Stimulated activated naive CD4-positive, alpha-beta T cell (primary cell): ENCODE data around the gene BTBD9.
"Not testable (repeated sequence)": the region's sequence is repeated elsewhere in the genome, so short reads cannot be mapped to it uniquely, and the experiment has no call there.

ENCODE experiments used
- DNase-seq, 6 experiments: peaks; one replicate each; lab custom pipeline; 2025; lab: John Stamatoyannopoulos, UW

The BTBD9 gene

DNA sequence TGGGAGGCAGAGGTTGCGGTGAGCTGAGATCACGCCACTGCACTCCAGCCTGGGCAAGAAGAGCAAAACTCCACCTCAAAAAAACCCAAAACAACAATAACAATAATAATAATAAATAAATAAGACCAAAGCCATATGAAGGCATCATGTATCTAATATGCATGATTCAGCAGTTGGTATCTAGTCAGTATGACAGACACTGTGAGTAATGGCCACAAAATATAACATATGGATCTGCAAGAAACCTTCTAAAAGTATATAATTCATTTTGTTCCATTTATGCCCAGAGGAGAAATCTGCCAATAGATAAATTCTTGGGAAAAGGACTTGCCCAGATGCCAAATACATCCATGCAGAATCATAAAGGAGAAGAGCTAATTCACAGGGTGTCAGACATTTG, 252.3 kb downstream of the BTBD9 start:
- DNase-seq = no peak

DNA sequence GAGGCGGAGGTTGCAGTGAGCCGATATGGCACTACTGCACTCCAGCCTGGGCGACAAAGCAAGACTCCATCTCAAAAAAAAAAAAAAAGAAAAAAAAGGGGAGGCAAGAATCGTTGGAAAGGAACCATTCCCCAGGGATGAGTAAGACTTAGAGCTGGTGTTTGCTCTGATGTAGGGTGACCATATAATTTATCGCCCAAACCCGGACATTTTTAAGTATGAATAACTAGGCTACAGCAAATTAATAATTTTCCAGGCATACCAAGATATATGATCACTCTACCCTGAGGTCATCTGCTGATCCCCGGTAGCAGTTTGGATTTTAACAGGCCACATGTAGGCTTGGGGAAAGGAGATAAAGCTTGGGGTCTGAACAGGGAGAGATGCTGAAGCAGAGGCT, 260.9 kb downstream of the BTBD9 start:
- no peak for DNase-seq

DNA sequence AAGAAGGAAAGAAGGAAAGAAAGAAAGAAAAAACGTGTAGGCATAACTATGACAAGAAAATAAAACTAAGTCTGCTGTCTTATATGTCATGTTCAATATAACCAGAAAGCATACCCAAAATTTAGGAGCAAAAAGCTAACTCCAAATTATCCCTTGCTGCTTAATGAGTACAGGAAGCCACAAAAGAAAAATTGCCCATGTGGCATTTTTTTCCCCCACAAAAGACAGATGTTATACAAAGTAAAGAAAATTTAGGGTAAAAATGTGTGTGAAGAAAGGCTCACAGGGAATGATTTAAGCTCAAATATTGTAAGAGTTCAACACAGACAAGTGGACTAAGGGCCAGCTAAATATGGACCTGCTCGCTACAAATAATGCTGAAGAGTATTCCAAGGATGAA, 263.8 kb downstream of the BTBD9 start:
- no peak for DNase-seq

GRCh38 chr6:38375341-38375740, 264.4 kb downstream of the BTBD9 start:
- no peak for DNase-seq

GRCh38 chr6:38371881-38372280, 267.8 kb downstream of the BTBD9 start:
- DNase-seq = no peak

- DNase-seq = no peak
These were observed 268.8 kb downstream of the BTBD9 start for GRCh38 chr6:38370653-38371601.

GRCh38 chr6:38367231-38367630, 272.5 kb downstream of the BTBD9 start:
- no peak for DNase-seq

DNA sequence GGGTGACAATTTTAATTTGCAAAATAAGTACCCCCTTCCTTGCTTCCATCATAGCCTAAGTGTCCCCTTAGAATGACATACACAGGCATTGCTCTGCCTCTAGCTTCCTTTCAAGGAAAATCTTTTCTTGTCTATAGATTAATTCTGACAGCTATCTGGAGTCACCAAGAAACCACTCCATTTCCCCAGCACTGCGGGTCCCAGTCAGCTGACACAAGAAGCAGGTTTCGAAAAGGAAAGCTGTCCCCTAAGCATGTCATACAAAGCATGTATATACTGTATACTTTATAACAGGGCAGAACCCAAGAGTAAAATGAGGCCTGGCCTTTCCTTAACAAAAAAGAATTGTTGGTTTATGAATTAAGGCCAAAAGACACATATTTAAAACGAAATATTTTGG, 273.5 kb downstream of the BTBD9 start:
- no peak for DNase-seq

DNA sequence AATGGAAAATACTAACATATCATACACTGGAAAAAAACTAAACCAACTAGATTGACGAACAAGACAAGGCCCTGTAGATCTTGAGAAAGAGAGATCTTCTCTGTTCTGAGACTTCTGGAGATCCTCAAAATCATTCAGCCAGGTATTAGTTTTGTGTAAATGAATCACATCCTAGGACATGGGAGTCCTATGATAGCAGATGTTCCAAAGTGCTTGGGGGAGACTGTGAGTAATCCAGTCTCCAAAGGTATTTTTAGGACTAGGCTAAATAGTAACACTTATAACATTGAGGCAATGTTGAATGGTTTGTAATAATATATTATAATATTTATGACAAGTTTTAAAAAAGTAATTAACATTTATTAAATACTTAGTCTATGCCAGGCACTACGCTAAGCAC, 275.0 kb downstream of the BTBD9 start:
- no peak for DNase-seq

DNA sequence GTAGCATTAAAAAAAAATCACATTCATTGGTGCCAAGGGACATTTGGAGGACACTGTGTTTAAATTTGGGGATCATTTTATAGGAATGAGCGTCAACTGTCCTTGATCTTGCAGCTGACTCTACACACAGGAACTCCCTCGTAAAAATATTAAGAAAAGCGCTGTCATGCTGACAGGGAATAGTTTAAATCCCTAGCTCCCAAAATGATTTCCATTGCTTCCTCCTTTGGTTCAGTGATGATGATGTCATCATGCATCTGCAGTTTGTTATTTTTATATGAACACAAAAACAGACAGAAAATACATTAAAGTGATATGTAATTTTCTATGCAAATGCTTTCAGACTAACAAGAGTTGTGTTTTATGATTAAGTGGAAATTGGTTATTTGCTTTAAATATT, 275.6 kb downstream of the BTBD9 start:
- DNase-seq = no peak

DNA sequence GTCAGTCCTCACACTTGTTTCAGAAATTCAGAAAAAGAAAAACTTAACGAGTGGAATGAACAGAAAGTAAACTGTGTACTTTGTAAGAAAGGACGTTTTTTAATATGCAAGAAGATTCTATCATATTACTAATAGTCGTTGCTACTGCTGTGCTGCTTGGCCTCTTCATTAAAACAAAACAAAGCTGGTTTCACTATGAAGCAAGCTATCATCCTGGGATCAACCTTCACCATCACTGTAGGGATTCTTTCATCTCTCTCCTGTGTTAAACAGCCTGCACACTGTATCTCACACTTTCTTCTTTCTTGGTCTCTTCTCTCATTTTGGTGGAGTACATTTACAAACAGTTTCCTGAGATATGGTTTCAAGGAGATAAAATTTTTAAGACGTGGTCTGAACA, 284.2 kb downstream of the BTBD9 start:
- DNase-seq = no peak

- DNase-seq = no peak
These were observed 284.8 kb downstream of the BTBD9 start for GRCh38 chr6:38354905-38355304.

GRCh38 chr6:38354037-38354381, 285.7 kb downstream of the BTBD9 start:
- no peak for DNase-seq

DNA sequence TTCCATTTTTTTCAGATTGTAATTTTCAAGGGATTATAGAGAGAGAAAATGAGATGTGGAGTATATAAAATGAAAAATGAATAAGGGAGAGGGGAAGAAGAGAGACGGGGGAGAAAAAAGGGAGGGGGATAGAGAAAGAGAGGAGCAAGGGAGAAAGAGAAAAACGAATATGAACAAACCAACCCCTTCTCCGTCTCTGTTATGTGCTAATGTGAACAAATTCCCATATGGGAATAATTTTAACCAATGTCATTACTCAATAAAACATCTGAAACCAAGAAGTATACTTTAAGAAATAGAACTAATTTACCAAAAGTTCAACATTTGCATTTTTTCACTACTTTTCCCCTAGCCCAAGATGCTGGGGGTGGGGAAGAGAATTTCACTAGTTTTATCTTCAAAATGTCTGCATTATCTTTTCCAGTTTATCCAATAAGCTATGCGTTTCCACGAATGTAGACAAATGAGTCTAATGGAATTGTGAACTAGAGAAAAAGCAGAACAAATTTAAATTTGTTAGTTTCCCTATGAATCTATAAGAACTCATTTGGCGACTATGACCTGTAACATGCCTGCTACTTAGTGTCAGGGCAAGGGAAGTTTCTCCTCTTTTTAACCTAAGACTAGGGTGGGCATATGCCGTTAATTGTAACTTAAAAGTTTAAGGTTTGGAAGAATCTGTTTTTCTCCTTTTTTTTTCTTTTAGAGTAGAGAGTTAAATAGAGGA, 286.3 kb downstream of the BTBD9 start:
- no peak for DNase-seq

DNA sequence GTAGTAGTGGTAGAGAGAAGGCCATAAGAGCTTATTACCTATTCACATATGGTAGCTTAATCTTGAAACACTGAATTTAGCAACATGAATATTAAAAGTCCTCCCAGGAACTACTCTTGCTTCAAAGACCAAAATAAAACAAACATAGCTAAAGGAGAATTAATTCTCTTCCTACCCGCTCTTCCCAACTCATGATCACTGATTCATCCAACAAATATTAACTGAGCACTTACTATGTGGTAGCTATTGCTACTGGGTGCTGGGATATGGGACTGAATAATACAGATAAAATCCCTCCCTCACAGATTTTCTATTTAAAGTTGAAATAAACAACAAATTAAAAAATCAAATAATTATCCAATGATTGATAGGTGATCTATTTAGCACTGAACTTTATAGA, 287.1 kb downstream of the BTBD9 start:
- no peak for DNase-seq

DNA sequence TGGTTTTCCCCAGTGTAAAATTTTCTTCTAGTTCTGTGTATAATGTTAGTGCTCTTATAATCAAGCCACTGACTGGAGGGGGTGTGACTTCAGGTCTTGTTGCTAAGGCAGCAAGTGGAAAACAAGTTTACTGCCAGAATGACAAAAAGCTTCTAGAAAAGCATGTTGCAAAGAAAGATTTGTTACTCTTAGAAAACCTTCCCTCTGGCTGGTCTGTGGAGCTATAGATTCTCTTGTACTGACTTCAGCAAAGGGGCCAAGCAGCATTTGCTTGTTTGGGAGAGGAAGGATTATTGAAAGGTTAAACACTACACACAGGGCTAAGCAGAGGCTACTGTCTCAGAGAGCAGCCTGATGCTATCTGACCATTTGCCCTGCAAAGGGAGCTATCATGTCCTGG, 288.8 kb downstream of the BTBD9 start:
- no peak for DNase-seq

DNA sequence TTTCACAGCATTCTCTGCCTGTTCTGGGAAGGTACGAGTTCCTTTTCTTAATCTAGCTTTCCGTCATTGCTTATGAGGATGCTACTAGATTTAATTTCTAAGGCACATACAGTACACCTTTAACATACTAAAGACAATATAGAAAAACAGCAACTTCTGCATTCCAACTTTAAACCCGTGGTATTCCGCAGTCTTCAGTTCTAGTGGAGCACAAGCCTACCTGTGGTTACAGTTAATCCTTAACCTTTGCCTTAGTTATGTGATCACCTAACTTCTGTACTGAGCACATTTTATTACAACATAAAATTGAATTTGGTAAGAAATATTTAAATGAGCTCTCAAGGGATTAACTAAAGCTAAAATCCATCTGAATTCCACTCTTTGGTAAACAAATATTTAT, 289.5 kb downstream of the BTBD9 start:
- DNase-seq = no peak

DNA sequence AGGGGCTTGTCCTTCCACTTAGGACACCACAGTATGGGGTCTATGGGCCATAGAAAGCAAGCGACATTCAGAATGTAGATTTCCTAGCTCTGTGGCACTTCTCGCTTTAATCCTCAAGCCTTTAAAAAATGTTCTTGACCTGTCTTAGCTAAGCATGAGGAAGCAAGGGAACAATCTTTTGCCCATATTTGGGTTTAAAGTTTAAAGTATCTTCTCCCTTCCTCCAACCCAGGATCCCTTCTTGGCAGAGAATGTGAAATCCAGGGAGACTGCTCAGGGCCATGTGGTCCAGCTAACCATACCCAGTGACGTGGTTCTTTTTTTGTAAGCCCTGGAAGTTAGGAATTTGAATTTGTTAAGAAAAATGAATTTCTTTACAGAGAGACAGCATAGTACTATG, 289.9 kb downstream of the BTBD9 start:
- DNase-seq = no peak

DNA sequence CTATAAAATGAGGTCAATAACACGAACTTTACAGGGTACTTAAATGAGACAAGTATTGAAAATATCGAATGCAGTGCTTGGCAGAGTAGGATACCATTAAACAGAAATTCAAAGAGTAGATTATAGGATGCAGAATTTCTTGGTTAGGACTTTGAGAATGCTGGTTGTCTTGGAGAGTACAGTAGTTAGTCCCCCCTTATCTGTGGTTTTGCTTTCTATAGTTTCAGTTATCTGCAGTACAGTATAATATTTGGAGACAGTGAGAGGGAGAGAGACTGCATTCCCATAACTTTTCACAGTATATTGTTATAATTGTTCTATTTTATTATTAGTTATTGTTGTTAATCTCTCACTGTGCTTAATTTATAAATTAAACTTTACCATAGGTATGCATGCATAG, 290.5 kb downstream of the BTBD9 start:
- no peak for DNase-seq

DNA sequence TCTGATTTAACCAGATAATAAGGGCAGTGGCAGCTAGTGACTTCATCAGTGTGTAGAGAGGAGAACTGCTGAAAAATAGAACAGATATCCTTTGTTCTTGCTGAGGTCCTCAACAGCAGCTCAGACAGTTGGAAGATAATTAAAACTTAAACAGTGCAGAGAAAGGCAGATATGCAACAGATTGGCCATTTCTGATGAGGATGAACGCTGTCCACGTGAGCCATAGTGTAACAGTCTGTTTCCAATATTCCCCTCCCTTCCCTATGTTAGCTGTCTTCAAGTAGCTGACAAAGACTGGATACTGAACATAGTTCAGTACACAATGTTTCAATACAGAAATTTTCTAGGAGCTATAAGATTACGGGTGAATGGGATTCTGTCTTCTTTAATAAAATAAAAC, 291.4 kb downstream of the BTBD9 start:
- DNase-seq = no peak

DNA sequence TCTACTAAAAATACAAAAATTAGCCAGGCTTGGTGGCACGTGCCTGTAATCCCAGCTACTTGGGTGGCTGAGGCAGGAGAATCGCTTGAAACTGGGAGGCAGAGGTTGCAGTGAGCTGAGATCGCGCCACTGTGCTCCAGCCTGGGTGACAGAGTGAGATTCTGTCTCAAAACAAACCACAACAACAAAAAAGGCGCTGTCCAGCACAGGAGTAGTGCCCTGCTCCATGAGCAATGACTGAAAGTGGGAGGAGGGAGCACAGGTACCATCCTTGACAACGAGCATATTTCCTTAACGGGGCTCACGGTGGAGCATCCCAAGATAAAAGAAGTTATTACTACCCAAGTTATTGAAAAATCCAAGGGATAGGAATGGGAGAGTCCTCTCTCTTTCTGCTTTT, 291.9 kb downstream of the BTBD9 start:
- DNase-seq = not testable (repeated sequence)

DNA sequence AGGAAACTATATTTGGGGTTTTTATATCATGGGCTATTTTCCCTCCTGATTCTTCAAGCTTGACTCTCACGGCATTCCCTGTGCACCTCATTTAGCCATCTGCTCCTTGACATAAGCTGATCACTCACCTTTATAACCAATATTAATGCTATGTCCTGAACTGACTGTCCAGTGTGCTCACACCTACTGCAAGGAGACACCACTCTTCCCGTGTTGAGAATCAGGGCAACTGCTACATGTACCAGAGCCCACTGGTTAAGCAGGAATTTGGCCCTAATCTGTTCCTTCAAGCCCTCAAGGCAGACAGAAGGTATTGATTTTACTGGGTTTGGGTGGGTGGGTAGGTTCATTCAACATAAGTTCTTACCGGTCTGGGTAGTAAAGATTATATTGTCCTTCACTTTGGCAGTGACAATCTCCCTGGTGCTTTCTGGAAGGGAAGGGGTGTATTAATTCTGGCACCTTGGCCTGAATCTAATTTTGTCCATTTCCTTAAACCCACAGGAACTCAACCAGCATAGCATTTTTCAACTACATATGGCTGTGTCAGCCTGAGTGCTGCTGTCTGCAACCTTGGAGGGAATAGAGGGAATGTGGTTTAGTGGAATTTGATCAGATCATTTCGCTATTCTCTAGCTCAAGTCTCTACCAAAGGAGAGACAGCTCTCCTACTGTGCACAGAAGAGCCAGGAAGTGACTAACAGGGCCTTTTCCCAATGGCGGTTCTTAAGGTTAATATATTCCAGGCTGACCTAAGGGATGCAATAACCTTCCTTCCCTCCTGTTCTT, 293.2 kb downstream of the BTBD9 start:
- no peak for DNase-seq

DNA sequence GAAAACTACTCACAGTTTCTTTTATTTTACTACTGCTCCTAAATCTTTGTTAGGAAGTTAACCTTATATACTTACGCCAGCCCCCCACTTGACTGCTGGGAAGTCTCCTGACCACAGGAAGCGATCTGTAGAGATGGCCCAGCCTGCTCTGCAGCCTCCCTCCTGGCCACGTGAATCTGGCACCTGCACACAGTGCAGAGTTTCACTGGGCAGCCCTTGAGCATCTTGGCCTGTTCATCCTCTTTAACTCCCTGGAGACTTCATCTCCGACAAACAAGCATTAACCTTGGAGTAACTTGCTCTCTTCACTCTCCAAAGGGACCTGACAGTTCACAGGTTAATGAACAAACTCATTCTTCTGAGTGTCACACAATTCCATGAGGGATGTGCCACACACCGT, 294.1 kb downstream of the BTBD9 start:
- DNase-seq = no peak
